Retinal pigment epithelial cell (primary cell): ENCODE results near the gene NADK2.

ENCODE experiments used
- DNase-seq: peaks from one replicate; pipeline ENCODE4 v3.0.0-alpha.2; 2010; ENCODE audit warnings: low read depth
- H3K4me3 ChIP-seq: 2 replicates; pipeline ENCODE4 v1.5.1; 2011; ENCODE audit warnings: mild to moderate bottlenecking, low read length, control low read depth, moderate library complexity
- TF ChIP-seq, protein P1 (sequence below): conservative IDR thresholded peaks from 2 replicates; pipeline ENCODE4 v1.5.1; 2011; ENCODE audit warnings: low read depth, low read length, control low read depth, inconsistent platforms

Gene NADK2

DNA sequence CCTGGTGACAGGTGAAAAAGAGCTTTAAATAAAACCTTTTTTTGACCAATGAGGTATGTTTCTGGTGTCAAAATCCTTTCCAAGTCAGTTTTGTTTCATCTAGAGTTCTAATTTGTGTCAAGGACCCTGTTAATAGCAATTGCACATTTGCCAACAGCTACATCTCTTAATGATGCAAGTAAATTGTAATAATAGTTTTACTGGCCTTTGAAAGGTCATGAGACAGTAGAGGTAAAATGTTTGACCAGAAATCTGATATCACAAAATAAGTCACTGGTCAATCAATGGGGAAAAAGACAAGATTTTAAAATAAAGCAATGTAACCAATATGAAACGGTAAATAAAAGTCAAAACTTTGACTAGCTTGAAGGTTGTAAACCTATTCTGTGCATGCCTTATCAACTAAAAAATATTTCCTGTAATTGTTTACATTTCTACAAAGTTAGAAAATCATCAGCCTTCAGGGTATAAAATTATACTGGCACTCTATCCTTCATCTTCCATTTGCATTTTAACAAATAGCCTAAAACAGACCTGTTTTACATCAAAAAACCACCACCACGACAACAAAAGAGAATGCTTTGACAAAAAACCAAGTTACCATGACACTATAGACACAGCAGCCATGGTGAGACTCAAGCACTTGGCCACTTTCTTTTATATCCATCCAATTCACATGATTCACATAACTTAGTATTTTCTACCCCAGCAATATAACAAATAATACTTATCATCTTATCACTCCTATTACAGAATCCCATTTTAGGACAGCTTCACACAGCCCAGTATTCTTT, 3.0 kb downstream of the NADK2 start:
- H3K4me3 ChIP-seq = no peak overlapping the region
- DNase-seq = no peak
- TF ChIP-seq, protein P1, sequence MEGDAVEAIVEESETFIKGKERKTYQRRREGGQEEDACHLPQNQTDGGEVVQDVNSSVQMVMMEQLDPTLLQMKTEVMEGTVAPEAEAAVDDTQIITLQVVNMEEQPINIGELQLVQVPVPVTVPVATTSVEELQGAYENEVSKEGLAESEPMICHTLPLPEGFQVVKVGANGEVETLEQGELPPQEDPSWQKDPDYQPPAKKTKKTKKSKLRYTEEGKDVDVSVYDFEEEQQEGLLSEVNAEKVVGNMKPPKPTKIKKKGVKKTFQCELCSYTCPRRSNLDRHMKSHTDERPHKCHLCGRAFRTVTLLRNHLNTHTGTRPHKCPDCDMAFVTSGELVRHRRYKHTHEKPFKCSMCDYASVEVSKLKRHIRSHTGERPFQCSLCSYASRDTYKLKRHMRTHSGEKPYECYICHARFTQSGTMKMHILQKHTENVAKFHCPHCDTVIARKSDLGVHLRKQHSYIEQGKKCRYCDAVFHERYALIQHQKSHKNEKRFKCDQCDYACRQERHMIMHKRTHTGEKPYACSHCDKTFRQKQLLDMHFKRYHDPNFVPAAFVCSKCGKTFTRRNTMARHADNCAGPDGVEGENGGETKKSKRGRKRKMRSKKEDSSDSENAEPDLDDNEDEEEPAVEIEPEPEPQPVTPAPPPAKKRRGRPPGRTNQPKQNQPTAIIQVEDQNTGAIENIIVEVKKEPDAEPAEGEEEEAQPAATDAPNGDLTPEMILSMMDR = no peak

DNA sequence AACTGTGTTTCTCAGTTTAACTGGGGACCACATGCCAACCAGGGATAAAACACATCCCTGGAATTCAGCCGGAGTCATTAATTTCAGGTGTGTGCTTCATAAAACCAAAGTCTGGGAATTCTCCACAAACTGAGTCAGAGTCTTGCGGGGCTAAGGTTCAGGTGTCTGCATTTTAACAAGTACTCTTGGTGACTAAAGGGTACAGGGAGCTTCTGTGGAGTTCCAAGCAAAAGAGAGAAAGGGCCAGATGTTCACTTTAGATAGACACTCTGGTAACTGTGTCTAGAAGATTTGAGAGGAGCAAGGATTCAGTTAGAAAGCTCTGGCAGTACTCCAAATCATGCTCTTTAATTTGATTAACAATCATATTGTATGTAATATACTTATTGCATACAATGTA, 4.0 kb downstream of the NADK2 start:
- DNase-seq = no peak
- H3K4me3 ChIP-seq = no peak overlapping the region
- TF ChIP-seq, protein P1 = no peak

DNA sequence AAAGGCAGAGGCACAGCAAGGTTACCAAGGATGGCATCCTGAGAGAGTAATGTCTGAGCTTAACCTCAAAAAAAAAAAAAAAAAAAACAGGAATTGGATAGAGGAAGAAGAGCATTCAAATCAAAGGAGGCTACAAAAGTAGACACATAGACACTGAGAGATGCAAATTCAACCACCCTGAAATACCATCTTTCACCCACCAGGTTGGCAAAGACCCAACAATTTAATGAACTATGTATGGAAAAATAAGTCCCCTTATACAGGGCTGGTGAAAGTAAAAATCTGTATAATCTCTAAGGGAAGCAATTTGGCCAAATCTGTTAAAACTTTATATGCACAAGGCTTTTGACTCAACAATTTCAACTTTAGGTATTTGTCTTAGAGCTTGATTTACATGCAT, 4.9 kb downstream of the NADK2 start:
- no peak for DNase-seq
- TF ChIP-seq, protein P1 = no peak
- H3K4me3 ChIP-seq = no peak overlapping the region

DNA sequence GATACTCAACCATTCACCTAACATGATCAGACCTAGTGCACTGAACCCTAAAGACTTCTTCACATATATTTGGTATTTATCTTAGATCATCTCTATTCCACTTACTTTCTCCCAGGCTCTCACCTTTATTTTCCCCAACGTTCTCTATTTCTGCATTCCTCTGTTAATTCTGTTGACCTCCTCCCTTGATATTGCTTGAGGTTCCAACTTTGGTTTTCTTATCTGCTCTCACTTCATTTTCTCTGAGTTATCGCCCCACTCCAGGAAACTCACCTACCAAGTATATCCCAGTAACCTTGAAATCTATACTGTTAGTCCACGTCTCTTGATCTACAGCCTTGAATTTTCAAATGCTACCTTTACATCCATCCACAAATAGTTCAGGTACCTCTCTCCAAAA, 9.2 kb downstream of the NADK2 start:
- DNase-seq = no peak
- H3K4me3 ChIP-seq = no peak overlapping the region
- TF ChIP-seq, protein P1 = no peak

DNA sequence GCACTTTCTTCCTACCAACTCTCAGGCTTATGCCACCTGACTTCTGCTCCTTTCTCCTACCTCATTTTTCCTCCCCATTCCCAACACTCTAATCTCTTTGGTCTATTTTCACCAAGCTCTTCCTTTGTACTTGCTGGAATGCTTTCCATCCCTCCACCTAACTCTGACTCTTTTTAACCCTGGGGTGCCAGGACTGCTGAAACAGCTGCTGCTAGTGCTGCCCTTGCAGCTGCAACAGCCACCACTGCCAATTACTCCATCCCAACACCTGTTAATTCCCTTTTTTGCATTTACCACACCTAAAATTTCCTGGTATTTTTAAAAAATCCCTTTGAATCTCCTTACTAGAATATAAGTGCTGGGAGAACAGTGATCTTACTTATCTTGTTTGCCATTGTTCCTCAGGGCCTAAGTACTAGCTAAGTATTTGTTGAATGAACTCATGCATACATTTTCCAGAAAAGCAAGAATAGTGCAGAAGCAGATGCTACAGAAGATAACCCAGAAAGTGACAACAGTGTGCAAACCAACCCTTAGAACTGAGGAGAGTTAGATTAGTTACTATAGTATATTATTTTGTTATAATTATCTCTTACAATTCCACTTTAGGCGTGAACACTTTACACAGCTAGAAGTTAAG, 11.5 kb downstream of the NADK2 start:
- no peak for DNase-seq
- TF ChIP-seq, protein P1 = no peak
- H3K4me3 ChIP-seq = no peak overlapping the region

DNA sequence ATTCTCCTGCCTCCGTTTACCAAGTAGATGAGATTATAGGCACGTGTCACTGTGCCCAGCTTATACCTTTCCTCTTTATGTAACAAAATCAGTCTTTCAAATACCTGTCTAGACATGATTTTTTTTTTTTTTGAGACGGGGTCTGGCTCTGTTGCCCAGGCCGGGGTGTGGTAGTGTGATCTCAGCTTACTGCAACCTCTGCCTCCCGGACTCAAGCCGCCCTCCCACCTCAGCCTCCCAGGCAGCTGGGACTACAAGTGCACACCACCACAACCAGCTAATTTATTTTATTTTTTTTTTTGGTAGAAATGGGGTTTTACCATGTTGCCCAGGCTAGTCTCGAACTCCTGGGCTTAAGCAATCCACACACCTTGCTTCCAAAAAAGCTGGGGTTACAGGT, 13.2 kb downstream of the NADK2 start:
- no peak overlapping the region for H3K4me3 ChIP-seq
- TF ChIP-seq, protein P1 = no peak
- no peak for DNase-seq

DNA sequence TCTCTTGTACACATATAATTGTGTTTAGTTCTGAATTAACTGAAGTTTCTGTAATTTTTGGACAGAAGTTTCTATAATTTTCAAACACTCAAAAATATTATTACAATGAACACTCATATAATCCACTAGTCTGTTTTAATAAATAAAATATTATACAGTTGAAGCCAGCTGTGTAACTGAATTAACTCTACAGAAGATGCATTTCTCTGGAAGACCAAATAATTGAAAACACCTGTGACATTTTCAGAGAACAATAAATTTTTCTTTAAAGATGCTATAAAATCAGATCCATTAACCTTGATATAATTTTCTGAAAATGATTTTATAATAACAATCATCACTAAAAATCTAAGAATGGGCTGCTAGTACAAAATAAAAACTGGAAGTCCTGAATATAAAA, 14.7 kb downstream of the NADK2 start:
- TF ChIP-seq, protein P1 = no peak
- no peak for DNase-seq
- no peak overlapping the region for H3K4me3 ChIP-seq
